ENCODE results near the gene GPANK1. TPM values are rescaled to one million over a fixed set of nuclear protein-coding genes. Genes with fewer than 3 reads are reported as not detected.

The GPANK1 gene
- total RNA-seq, 4 donors from 2014 or later, result 22.3 to 32.5 (median 24.3) TPM

GRCh38 chr6:31658983-31659648 lies 5.7 kb downstream of the GPANK1 start:
- intact Hi-C loops (cut with DNase I; ENCODE audit: low total_unique reads), result no loop called here
- 81 to 87% methylated on average over 11 to 13 of the region's 13 CpGs for WGBS, 2 donors
- no peak for DNase-seq (ENCODE audit: low spot score in 2 of 2)
- H3K4me3 ChIP-seq (ENCODE audit: low read depth, poor library complexity, severe bottlenecking), result peak overlapping the region; percentile 77
- TF ChIP-seq CTCF (IDR thresholded peaks at IDR 0.05) (no peak), POLR2A (IDR thresholded peaks at IDR 0.05) (no peak)

GRCh38 chr6:31658158-31658688 lies 6.6 kb downstream of the GPANK1 start:
- WGBS, 2 donors, result 74 to 77% methylated on average over 4 of the region's 4 CpGs
- TF ChIP-seq POLR2A (IDR thresholded peaks at IDR 0.05), result no peak
- TF ChIP-seq CTCF (IDR thresholded peaks at IDR 0.05), result no peak
- intact Hi-C loops (cut with DNase I; ENCODE audit: low total_unique reads), result no loop called here
- no peak for DNase-seq (ENCODE audit: low spot score in 2 of 2)
- H3K4me3 ChIP-seq (ENCODE audit: low read depth, poor library complexity, severe bottlenecking), result no peak overlapping the region

GRCh38 chr6:31657406-31658157 lies 7.2 kb downstream of the GPANK1 start:
- 72 to 75% methylated on average over 6 of the region's 6 CpGs for WGBS, 2 donors
- no peak for DNase-seq (ENCODE audit: low spot score in 2 of 2)
- no peak overlapping the region for H3K4me3 ChIP-seq (ENCODE audit: low read depth, poor library complexity, severe bottlenecking)
- intact Hi-C loops (cut with DNase I; ENCODE audit: low total_unique reads), result no loop called here
- no peak for TF ChIP-seq CTCF (IDR thresholded peaks at IDR 0.05)
- no peak for TF ChIP-seq POLR2A (IDR thresholded peaks at IDR 0.05)

- DNase-seq (ENCODE audit: low spot score in 2 of 2), result no peak
- intact Hi-C loops (cut with DNase I; ENCODE audit: low total_unique reads), result no loop called here
- TF ChIP-seq CTCF (IDR thresholded peaks at IDR 0.05), result peak in 1 of 3 donors; percentile 54
- no peak for TF ChIP-seq POLR2A (IDR thresholded peaks at IDR 0.05)
- 83 to 84% methylated on average over 8 of the region's 8 CpGs for WGBS, 2 donors
- H3K4me3 ChIP-seq (ENCODE audit: low read depth, poor library complexity, severe bottlenecking), result no peak within 1 kb of the TSS
Observed at GRCh38 chr6:31655349-31656237, 9.2 kb downstream of the GPANK1 start, which contains the start of gene APOM. Gene APOM (plus strand): TSS chr6:31655894. CDS start chr6:31655967, 73 bp downstream.

- intact Hi-C loops (cut with DNase I; ENCODE audit: low total_unique reads), result no loop called here
- H3K4me3 ChIP-seq (ENCODE audit: low read depth, poor library complexity, severe bottlenecking), result no peak overlapping the region
- DNase-seq (ENCODE audit: low spot score in 2 of 2), result no peak
- 89 to 93% methylated on average over 8 of the region's 8 CpGs for WGBS, 2 donors
- TF ChIP-seq CTCF (IDR thresholded peaks at IDR 0.05) (no peak), POLR2A (IDR thresholded peaks at IDR 0.05) (no peak)
Observed at GRCh38 chr6:31654574-31655348, 10.0 kb downstream of the GPANK1 start.
